HL-60/S4 (cell line): ENCODE data around the gene DNAJC3.

Experiments
- in situ Hi-C: fragments of 300-500 bp; cut with MboI; formaldehyde crosslinking; loops from 2 replicates; pipeline ENCODE4 v1.14.3; 2022; ENCODE audit warnings: low sequenced_read_pairs

DNAJC3 gene, protein sequence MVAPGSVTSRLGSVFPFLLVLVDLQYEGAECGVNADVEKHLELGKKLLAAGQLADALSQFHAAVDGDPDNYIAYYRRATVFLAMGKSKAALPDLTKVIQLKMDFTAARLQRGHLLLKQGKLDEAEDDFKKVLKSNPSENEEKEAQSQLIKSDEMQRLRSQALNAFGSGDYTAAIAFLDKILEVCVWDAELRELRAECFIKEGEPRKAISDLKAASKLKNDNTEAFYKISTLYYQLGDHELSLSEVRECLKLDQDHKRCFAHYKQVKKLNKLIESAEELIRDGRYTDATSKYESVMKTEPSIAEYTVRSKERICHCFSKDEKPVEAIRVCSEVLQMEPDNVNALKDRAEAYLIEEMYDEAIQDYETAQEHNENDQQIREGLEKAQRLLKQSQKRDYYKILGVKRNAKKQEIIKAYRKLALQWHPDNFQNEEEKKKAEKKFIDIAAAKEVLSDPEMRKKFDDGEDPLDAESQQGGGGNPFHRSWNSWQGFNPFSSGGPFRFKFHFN

DNA sequence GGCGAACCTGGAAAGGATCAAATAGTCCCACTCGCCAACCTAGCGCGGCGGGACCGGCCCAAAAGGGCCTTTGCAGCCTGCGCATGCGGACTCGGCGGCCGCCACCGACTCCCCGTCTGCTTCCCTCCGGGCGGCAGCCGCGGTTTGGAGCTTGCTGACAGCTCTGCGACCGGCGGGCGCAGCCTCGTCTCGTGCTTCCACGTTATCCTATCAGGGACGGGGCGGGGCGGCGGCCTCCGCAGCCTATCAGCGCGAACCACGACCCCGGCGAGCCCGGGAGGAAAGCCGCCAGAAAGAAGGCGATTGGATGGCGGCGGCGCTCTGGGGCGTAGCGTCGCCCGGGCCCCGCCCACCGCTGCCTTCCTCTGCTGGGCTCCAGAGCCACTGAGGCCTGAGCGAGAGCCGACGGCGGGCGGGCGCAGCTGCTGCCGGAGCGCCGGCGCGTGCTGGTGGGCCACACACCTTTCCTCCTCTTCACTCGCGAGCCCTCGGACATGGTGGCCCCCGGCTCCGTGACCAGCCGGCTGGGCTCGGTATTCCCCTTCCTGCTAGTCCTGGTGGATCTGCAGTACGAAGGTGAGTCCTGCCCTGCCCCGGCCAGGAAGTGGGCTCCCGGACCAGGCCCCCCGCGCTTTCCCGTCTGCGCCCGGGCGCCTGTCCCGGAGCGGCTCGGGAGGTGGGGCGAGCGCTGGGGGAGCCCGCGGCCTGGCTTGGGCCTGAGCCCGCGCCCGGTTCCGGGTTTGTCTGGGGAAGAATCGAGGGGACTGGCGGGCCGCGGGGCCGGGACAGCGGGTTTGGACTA is at the start of gene DNAJC3:
Gene DNAJC3 (plus strand): TSS at position 378 of the 802 bp plus-strand sequence. CDS start 117 bp downstream, at position 495.
- in situ Hi-C loops = no loop called here

DNA sequence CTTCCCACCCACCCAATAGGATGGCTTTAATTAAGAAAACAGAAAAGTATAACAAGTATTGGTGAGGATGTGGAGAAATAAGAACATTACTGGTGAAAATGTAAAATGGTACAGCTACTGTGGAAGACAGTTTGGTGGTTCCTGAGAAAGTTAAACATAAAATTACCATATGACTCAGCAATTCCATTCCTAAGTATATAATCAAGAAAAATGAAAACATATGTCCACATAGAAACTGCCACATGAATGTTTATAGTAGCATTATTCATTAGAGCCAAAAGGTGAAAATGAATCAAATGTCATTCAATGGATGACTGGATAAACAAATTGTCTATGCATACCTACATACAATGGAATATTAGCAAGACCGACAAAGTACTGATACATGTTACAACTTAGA is 49.3 kb upstream of the DNAJC3 start:
- in situ Hi-C loops = loop anchor here (25.0 kb wide), 1 partner anchor 610 kb away; no protein-coding TSS in a partner anchor

DNA sequence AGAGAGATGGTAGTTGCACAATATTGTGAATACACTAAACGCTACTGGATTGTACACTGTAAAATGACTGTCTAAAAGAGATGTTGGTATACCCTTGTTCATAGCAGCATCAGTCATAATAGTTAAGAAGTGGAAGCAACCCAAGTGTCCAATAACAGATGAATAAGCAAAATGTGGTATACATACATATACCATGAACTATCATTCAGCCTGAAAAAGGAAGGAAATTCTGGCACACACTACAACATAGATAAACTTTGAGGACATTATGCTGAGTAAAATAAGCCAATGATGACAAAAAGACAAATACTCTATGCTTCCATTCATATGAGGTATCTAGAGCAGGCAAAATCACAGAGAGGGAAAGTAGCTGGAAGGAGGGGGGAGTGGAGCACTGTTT is 48.5 kb upstream of the DNAJC3 start:
- in situ Hi-C loops = loop anchor here (25.0 kb wide), 1 partner anchor 609 kb away; no protein-coding TSS in a partner anchor

DNA sequence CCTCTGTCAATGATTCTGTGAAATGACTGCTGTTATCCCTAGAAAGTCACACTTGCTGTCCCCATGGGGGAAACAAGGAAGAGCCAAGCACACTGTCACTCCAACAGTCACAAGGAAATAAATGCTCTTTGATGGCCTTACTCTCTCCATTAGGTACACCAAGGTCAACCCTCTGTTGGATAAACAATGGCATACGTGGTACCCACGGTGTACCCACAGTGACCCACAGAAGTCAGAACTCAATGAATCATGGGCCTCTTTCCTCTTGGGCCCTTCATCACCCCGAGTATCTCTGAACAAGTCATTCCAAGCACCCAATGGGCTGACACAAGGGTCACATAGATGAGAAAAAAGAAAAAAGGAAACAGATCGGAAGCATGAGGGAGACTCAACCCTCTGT is 47.9 kb upstream of the DNAJC3 start:
- in situ Hi-C loops = loop anchor here (25.0 kb wide), 1 partner anchor 608 kb away; no protein-coding TSS in a partner anchor

DNA sequence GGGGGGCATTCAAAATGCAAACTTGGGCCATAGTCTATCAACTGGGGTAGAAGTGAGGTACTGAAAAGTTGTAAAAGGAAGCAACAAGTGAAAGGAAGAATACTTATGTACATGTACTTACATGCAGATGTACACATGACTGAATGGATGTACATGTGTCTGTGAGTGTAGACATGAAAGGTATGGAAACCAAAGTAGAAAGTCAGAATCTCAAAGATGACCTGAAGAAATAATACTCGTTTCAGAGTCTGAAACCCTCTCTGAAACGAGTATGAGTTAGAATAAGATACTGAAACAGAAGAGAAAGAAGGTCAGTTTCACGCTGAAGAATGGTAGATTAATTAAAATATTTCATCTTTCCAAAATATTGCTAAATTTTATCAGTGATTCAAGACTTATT is 46.3 kb upstream of the DNAJC3 start:
- in situ Hi-C loops = loop anchor here (25.0 kb wide), 1 partner anchor 607 kb away; no protein-coding TSS in a partner anchor

DNA sequence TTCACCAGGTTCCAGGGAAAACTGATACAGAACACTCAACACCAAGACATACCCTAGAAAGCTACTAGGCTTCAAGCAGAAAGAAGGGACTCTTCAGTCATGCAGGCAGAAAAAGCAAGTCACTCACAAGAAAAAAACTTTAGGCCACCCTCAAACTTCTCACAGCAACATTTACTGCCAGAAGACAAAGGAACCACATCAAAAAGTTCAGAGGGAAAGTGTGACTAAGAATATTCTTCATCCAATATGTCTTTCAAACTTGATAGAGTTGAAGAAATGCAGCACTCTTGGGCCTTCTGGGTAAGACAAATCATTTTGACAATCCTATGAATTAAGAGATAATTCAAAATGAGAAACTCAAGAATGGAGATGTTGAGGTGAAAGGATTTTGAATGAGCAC is 40.1 kb upstream of the DNAJC3 start:
- in situ Hi-C loops = loop anchor here (25.0 kb wide), 1 partner anchor 600 kb away; no protein-coding TSS in a partner anchor

DNA sequence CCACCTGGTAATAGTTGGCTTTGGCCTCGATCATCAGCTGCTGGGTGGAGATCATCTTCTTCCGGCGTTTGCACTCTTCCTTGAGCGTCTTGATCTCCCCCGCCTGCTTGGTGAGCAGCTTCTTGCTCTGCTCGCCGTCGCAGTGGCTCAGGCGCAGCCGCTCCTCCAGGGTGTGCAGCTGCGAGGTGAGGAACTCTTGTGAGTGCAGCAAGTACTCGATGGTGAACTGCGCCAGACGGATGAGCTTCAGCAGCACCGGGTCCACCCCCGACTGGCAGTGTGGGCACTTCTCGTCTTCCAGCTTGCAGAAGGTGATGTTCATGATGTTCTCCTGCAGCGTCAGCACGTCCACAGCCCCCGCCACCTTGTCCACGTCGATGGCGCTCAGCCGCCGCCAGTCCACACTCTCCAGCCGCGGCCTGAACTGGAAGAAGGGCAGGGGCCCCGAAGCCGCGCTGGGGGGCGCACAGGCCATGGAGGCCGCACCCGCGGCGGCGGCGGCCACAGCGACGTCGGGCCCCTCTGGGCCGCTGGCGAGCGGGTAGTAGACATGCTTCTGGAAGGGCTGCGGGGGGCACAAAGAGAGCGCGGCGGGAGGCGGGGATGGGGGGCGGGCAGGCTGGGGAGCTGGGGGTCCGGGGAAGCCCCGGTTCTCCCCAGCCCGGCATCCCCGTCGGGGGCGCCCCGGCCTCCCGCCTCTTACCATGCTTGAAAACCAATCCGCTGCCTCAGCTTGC is 35.5 kb upstream of the DNAJC3 start:
- in situ Hi-C loops = loop anchor here (25.0 kb wide), 1 partner anchor 596 kb away; no protein-coding TSS in a partner anchor

DNA sequence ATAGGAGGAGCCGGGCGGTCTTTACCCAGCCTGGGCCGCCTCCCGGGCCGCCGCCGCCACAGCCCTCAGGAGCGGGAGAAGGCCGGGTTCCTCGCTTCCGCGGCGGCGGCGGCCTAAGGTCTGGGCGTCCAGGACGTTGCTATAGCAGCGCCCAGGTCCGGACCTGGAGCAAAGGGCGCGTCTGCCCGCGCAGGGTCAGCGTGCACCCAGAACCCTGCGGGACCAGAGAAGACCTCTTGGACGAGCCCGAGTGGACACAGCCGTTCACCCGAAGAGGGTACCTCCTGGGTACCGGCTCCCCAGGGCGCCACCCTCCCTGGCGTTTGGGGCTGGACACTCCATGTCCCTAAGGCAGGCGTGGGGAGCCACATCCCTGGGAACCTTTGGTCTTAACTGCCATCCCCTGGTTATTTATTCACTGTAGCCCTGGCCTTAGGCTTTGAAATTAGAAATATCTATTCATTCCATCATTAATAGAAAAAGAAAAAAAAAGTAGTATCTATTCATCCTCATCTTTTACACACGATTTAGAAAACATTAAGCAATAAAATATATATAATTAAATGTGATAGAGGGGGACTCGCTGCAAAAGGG is 34.8 kb upstream of the DNAJC3 start:
- in situ Hi-C loops = loop anchor here (25.0 kb wide), 1 partner anchor 595 kb away; no protein-coding TSS in a partner anchor

DNA sequence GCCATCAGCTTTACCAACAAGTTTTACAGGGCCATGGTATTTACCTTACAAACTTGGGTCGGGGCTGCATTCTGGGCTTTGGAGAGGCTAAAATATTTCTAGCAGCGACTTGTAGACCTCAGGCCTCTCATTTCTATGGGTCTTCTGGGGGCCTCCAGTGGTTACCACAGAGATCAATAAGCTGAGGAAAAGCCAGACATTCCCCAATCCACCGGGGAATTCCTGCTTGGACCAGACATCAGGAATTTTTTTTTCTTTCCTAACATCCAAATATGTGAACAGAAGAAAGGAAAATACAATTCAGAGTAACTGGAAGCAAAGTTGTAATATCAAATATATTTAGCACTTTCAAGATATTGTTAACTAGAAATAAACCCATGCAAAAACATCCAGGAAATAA is 33.9 kb upstream of the DNAJC3 start:
- in situ Hi-C loops = loop anchor here (25.0 kb wide), 1 partner anchor 594 kb away; no protein-coding TSS in a partner anchor

DNA sequence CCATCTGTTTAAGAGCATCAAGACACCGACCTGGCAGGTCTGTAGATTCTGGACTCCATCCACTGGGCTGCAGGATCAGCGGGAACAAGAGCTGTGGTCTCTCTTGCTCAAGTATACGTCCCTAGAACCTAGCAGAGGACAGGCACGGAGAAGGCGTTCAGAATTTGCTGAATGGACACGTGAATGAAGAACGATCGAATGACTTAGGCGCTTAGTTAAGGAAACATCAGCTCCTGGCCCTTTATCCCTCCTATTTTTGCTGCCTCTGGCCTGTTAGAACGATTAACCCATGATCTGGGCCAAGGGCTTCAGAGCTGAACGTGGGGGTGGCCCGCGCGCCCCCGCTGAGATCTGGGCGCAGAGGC is 33.4 kb upstream of the DNAJC3 start:
- in situ Hi-C loops = loop anchor here (25.0 kb wide), 1 partner anchor 594 kb away; no protein-coding TSS in a partner anchor

DNA sequence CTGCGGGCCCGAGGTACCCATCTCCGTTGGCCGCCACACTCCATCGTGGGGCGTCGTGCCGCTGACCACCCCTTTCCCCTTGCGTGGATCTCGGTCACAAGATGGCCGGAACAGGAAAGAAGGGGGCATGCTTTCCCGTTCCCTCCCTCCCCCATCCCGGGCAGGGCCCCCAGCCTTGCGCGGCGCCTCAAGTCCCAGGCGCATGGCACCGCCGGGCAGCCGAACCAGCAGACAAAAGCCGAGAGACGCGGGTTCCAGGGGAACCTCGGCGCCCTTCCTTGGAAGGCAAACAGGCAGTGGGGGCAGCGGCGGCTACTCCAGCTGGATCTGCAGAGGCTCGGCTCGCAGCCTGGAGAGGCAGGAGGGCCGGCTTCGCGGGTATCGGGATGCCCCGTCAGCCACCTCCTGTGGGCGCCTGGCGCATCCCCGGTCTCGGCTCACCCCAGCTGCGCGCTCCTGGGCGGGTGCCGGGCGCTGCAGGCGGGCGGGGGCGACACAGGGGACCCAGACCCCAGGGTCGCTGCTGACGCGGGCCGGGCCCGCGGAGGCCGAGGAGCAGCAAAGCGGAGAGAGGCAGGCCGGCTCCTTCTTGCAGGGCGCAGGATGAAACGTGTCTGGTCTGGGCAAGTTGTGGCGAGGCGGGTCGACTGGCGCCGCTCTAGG is 32.9 kb upstream of the DNAJC3 start:
- in situ Hi-C loops = loop anchor here (25.0 kb wide), 1 partner anchor 593 kb away; no protein-coding TSS in a partner anchor

DNA sequence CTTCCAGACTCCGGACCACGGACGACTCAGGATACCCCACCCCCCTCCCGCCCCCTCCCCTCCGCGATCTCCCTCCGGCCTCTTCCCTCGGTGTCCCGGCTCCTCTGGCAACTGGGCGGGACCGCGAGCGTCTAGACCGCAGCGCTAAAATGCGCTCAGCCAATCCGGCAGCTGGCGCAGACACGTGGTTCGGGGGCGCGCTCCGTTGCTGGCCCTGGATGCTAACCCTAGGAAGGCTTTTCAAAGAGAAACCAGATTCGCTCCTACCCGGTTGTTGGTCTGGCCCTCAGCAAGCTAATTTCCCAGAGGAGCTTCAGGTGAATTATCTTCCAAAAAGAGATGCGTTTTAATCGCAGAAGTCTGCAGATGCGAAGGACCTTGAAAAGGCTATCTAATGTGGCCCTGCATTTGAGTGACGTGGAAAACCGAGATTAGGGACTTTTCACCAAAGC is 32.3 kb upstream of the DNAJC3 start, which contains the start of gene DZIP1:
Gene DZIP1 (minus strand): TSS at position 106 of the 452 bp plus-strand sequence. CDS start 2,677 bp downstream, outside the sequence.
- in situ Hi-C loops = loop anchor here (25.0 kb wide), 1 partner anchor 593 kb away; no protein-coding TSS in a partner anchor

DNA sequence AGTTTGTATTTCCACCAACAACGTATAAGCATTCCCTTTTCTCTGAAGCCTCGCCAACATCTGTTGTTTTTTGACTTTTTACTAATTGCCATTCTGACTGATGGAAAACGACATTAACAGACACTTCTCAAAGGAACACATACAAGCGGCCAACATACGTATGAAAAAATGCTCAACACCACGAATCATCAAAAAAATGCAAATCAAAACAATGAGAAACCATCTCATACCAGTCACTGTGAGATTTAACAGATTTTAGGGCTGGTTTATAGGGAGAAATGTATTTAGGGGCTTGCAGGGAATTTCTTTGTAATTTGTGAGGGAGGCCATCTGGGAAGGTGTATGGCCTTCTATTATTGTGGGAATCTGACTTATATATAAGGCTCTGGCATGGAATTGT is 29.6 kb upstream of the DNAJC3 start:
- in situ Hi-C loops = loop anchor here (25.0 kb wide), 1 partner anchor 590 kb away; no protein-coding TSS in a partner anchor

DNA sequence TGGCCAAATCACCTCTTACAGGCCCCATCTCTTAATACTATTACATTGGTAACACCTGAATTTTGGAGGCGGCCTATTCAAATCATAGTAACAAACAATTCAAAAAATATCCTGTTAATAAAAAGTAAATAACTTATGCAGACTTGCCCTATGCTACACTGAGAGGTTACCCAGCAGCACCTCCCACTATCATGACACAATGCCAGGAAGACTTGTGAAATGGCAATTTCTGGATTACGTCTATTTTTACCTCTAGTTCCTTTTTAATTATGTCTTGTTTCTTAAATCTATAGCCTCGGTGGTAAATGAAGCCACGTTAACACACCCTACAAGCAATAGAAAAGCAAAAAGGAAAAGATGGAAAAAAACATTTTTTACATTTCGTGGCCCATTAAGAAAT is 26.2 kb upstream of the DNAJC3 start:
- in situ Hi-C loops = no loop called here

DNA sequence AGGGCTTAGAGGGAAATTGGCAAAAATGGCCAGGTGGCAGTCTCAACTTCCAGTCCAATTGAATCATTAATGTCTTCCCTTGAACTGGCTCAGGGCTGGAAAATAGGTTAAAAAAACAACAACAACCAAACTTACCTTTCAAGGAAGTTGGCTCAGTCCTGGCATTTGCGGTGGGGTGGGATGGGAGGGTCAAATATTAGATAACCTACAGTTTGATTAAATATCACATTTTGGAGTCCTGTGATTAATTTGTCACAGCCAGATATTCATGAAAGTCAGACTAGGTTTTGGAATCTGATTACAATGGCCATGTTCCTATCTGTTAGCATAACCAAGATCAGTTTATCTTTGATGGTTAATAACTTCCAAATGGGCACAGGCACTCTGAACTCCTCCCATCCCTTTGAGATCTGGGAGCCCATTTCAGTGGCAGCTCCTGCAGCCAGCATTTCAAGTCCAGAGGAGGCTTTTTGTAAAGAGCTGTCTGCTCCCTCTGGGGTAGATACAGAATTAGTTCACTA is 24.6 kb upstream of the DNAJC3 start:
- in situ Hi-C loops = no loop called here

DNA sequence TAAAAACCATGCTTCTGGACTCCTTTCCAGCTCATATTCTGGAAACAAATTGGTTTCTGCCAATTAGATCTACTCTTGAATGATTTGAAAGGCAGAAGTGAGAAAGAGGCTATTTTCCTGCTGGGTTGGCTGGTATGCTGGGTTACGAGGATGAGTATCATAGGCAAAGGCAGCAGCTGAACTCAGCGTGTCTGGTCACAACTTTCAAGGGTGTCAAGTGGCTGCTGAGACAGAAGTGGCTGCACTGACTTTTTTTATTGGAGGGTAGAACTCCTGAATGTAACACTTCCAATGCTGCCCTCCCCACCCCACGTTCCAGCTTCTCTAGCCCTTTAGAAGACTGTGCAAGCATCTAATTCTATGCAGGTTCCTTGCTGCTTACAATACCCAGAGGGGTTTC is 24.1 kb upstream of the DNAJC3 start:
- in situ Hi-C loops = no loop called here

DNA sequence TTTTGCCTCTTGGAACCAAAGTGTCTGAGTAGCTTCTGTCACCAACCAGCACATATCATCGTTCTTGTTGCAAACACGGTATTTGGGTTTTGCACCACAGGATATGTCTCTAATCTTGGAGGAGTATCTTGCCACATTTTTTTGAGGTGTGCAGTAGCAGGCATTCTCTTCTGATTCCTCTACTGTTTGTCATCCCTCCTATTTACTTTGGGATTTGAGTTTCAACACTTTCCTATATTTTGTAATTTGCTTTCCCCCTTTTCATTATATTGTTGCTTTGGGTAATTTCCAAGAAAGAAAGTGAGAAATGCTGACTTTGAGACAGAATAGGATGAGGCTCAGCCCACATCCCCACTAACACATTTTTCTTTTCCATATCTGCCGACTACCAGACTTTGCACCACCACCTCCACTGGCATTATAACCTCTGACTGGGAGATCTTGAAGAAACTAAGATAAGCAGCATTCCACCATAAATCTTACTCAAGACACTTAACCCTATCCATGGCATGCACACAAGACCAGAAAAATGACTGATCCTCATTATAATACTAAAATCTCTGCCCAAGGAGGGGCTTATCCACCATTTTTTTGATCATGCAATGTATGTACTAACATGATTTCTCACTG is 20.4 kb upstream of the DNAJC3 start:
- in situ Hi-C loops = no loop called here

DNA sequence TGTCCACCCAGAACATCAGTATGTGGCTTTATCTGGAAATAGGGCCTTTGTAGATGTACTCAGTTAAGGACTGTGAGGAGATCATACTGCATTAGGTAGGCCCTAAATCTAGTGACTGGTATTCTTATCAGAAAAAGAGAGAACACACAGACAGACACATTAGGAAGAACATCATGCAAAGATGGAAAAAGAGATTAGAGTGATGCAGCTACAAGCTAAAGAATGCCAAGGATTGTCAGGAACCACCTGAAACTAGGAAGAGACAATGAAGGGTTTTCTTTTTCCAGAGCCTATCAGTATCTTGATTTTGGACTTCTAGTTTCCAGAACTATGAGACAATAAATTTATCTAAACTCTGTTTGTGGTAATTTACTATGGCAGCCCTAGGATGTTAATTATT is 17.4 kb upstream of the DNAJC3 start:
- in situ Hi-C loops = no loop called here
